ENCODE results near the gene ZBTB34.
"Not testable (repeated sequence)": the region's sequence is repeated elsewhere in the genome, so short reads cannot be mapped to it uniquely, and the experiment has no call there.

The ZBTB34 gene

GRCh38 chr9:126860077-126860756, at the start of gene ZBTB34:
TSS of gene ZBTB34 (plus strand) at chr9:126860639. CDS start at chr9:126879400, 18,761 bp downstream.
- DNase-seq (ENCODE audit: low read depth, low spot score) = no peak

GRCh38 chr9:126813072-126813471, 47.4 kb upstream of the ZBTB34 start:
- no peak for DNase-seq (ENCODE audit: low read depth, low spot score)

GRCh38 chr9:126814091-126814490, 46.3 kb upstream of the ZBTB34 start:
- no peak for DNase-seq (ENCODE audit: low read depth, low spot score)

GRCh38 chr9:126817615-126818014, 42.8 kb upstream of the ZBTB34 start:
- DNase-seq (ENCODE audit: low read depth, low spot score) = not testable (repeated sequence)

GRCh38 chr9:126818482-126818881, 42.0 kb upstream of the ZBTB34 start:
- DNase-seq (ENCODE audit: low read depth, low spot score) = no peak

GRCh38 chr9:126819482-126819881, 41.0 kb upstream of the ZBTB34 start:
- DNase-seq (ENCODE audit: low read depth, low spot score) = no peak

- DNase-seq (ENCODE audit: low read depth, low spot score) = no peak
Observed at GRCh38 chr9:126822278-126822677, 38.2 kb upstream of the ZBTB34 start.

- DNase-seq (ENCODE audit: low read depth, low spot score) = no peak
Observed at GRCh38 chr9:126822873-126823272, 37.6 kb upstream of the ZBTB34 start.

- DNase-seq (ENCODE audit: low read depth, low spot score) = not testable (repeated sequence)
Observed at GRCh38 chr9:126824052-126824451, 36.4 kb upstream of the ZBTB34 start.

GRCh38 chr9:126827227-126827626, 33.2 kb upstream of the ZBTB34 start:
- no peak for DNase-seq (ENCODE audit: low read depth, low spot score)

GRCh38 chr9:126829035-126829434, 31.4 kb upstream of the ZBTB34 start:
- no peak for DNase-seq (ENCODE audit: low read depth, low spot score)

- DNase-seq (ENCODE audit: low read depth, low spot score) = no peak
Observed at GRCh38 chr9:126830827-126831226, 29.6 kb upstream of the ZBTB34 start.

- no peak for DNase-seq (ENCODE audit: low read depth, low spot score)
Observed at GRCh38 chr9:126832440-126832839, 28.0 kb upstream of the ZBTB34 start.

GRCh38 chr9:126833020-126833419, 27.4 kb upstream of the ZBTB34 start:
- DNase-seq (ENCODE audit: low read depth, low spot score) = no peak

GRCh38 chr9:126833710-126834345, 26.6 kb upstream of the ZBTB34 start:
- no peak for DNase-seq (ENCODE audit: low read depth, low spot score)

- no peak for DNase-seq (ENCODE audit: low read depth, low spot score)
Observed at GRCh38 chr9:126834672-126835071, 25.8 kb upstream of the ZBTB34 start.

GRCh38 chr9:126836216-126836615, 24.2 kb upstream of the ZBTB34 start:
- no peak for DNase-seq (ENCODE audit: low read depth, low spot score)

- DNase-seq (ENCODE audit: low read depth, low spot score) = no peak
Observed at GRCh38 chr9:126838055-126838811, 22.2 kb upstream of the ZBTB34 start.

GRCh38 chr9:126838895-126839294, 21.5 kb upstream of the ZBTB34 start:
- DNase-seq (ENCODE audit: low read depth, low spot score) = no peak

GRCh38 chr9:126839301-126839700, 21.1 kb upstream of the ZBTB34 start:
- DNase-seq (ENCODE audit: low read depth, low spot score) = no peak

GRCh38 chr9:126842220-126842842, 18.1 kb upstream of the ZBTB34 start:
- no peak for DNase-seq (ENCODE audit: low read depth, low spot score)
